ENCODE results near the gene EIF3B. TPM values are rescaled to one million over a fixed set of nuclear protein-coding genes. Genes with fewer than 3 reads are reported as not detected.
A peak's percentile ranks its signal among the peaks of the same experiment; 100 is the strongest.

Gene EIF3B
- total and polyA plus RNA-seq, 4 donors, result 27.4 to 98.8 (median 60.8) TPM

GRCh38 chr7:2350861-2351260 is 3.8 kb upstream of the EIF3B start:
- TF ChIP-seq RAD21 (IDR thresholded peaks at IDR 0.05), result no peak
- no peak for TF ChIP-seq YY1 (IDR thresholded peaks at IDR 0.05)
- TF ChIP-seq REST (IDR thresholded peaks at IDR 0.05), result no peak
- TF ChIP-seq ZBTB33 (IDR thresholded peaks at IDR 0.05), result no peak
- TF ChIP-seq JUND (IDR thresholded peaks at IDR 0.05), result no peak
- TF ChIP-seq EGR1 (IDR thresholded peaks at IDR 0.05; ENCODE audit: low read depth in 2 of 2), result no peak
- TF ChIP-seq, protein P1, sequence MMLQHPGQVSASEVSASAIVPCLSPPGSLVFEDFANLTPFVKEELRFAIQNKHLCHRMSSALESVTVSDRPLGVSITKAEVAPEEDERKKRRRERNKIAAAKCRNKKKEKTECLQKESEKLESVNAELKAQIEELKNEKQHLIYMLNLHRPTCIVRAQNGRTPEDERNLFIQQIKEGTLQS (IDR thresholded peaks at IDR 0.05), result no peak
- TF ChIP-seq SP1 (IDR thresholded peaks at IDR 0.05), result no peak
- no peak for TF ChIP-seq FOXA1 (IDR thresholded peaks at IDR 0.05)
- no peak for TF ChIP-seq FOXA2 (IDR thresholded peaks at IDR 0.05)
- TF ChIP-seq TAF1 (conservative IDR thresholded peaks at IDR 0.05), result no peak
- TF ChIP-seq, protein P2, sequence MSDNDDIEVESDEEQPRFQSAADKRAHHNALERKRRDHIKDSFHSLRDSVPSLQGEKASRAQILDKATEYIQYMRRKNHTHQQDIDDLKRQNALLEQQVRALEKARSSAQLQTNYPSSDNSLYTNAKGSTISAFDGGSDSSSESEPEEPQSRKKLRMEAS (IDR thresholded peaks at IDR 0.05), result no peak
- H3K4me3 ChIP-seq (ENCODE audit: low read depth in 1 of 3, low read length in 3 of 3), result no peak overlapping the region
- no peaks in the 10 kb centered on the region for H3K36me3 ChIP-seq (ENCODE audit: control insufficient read depth in 4 of 4, insufficient read depth in 3 of 4, low read depth in 1 of 4, low read length in 3 of 4)
- WGBS, result 92% methylated on average over 12 of the region's 12 CpGs
- DNase-seq (ENCODE audit: low spot score), result no peak
- H3K9me3 ChIP-seq (ENCODE audit: control insufficient read depth in 4 of 4, low read length in 3 of 4), result no peaks in the 10 kb centered on the region
- no peak overlapping the region for H3K9ac ChIP-seq (ENCODE audit: low read depth in 1 of 2, low read length in 2 of 2)
- H3K27ac ChIP-seq (ENCODE audit: low read depth in 1 of 2, low read length in 2 of 2), result no peak overlapping the region
- H3K27me3 ChIP-seq (ENCODE audit: control insufficient read depth in 4 of 4, insufficient read depth in 4 of 4, low read length in 3 of 4), result no peaks in the 10 kb centered on the region
- peaks cover 3 to 15% (median 7%) of the 10 kb centered on the region in 4 donors for H3K4me1 ChIP-seq (ENCODE audit: control insufficient read depth in 4 of 4, insufficient read depth in 4 of 4, low read length in 3 of 4)

DNA sequence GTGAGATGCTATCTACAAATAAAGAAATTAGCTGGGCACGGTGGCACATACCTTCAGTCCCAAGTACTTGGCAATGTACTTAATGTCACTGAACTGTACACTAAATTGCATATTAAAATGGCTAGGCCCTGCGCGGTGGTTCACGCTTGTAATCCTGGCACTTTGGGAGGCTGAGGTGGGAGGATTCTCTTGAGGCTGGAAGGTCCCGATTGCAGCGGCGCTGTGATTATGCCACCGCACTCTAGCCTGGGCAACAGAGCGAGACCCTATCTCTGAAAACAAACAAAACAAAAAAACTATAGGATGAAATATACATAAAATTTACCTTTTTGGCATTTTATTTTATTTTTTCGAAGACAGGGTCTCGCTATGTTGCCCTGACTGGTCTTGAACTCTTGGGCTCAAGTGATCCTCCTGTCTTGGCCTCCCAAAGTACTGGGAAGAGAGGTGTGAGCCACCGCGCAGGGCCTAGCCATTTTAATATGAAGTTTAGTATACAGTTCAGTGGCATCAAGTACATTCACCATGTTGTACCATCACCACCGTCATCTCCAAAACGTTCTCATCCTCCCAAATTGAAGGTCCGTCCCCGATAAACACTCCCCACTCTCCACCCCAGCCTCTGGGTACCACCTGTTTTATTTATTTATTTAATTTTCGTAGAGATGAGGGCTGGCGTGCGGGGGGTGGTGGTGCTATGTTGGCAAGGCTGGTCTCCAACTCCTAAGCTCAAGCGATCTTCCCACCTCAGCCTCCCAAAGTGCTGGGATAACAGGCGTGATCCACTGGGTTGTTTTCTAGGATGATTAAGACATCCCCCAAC is 1.3 kb upstream of the EIF3B start:
- Histone ChIP-seq H3K4me1 (ENCODE audit: control insufficient read depth in 4 of 4, insufficient read depth in 4 of 4, low read length in 3 of 4) (peaks cover 11 to 27% (median 20%) of the 10 kb centered on the region in 4 donors), H3K36me3 (ENCODE audit: control insufficient read depth in 4 of 4, insufficient read depth in 3 of 4, low read depth in 1 of 4, low read length in 3 of 4) (peaks cover 0 to 3% (median 1%) of the 10 kb centered on the region in 4 donors), H3K4me3 (ENCODE audit: low read depth in 1 of 3, low read length in 3 of 3) (peak overlapping the region; percentile 79 to 99 (median 80)), H3K9ac (ENCODE audit: low read depth in 1 of 2, low read length in 2 of 2) (peak overlapping the region; percentile 37 to 39), H3K27ac (ENCODE audit: low read depth in 1 of 2, low read length in 2 of 2) (peak overlapping the region; percentile 99 to 100), H3K9me3 (ENCODE audit: control insufficient read depth in 4 of 4, low read length in 3 of 4) (no peaks in the 10 kb centered on the region), H3K27me3 (ENCODE audit: control insufficient read depth in 4 of 4, insufficient read depth in 4 of 4, low read length in 3 of 4) (no peaks in the 10 kb centered on the region)
- WGBS, result 65% methylated on average over 22 of the region's 22 CpGs
- TF ChIP-seq YY1 (IDR thresholded peaks at IDR 0.05) (no peak), FOXA2 (IDR thresholded peaks at IDR 0.05) (no peak), CTCF (IDR thresholded peaks at IDR 0.05; ENCODE audit: low read depth, low read length, missing input control) (no peak), TAF1 (conservative IDR thresholded peaks at IDR 0.05) (no peak)
- no peak for DNase-seq (ENCODE audit: low spot score)

Data from liver (tissue), 9 donors.